Activated CD8-positive, alpha-beta memory T cell treated with anti-CD3 and anti-CD28 coated beads, Interleukin-2, amount 50 U/mL, for 24 hours (primary cell): ENCODE data around the gene CDC73.
"Not testable (repeated sequence)": the region's sequence is repeated elsewhere in the genome, so short reads cannot be mapped to it uniquely, and the experiment has no call there.

Source experiments
- DNase-seq: peaks from one replicate; pipeline ENCODE4 v3.0.0-alpha.2; 2020; ENCODE audit errors: extremely low read depth

The CDC73 gene

DNA sequence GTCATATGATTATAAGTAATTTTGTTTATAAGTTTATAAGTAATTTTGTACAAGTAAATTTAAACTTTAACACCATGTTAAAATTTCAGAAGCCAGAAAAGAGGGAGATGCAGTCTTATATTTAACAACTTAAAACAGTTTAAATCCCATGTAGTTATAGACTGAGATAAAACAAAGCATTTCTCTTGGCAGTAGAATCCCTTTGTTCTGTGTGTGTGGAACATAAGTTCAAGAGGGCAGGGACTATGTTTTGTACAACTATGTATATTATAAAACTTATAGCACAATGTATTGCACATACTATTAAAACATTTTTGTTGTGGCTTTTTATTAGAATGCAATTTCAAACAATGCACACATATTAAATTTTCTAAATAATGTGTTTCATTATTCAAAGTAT lies 109.3 kb downstream of the CDC73 start:
- not testable (repeated sequence) for DNase-seq

DNA sequence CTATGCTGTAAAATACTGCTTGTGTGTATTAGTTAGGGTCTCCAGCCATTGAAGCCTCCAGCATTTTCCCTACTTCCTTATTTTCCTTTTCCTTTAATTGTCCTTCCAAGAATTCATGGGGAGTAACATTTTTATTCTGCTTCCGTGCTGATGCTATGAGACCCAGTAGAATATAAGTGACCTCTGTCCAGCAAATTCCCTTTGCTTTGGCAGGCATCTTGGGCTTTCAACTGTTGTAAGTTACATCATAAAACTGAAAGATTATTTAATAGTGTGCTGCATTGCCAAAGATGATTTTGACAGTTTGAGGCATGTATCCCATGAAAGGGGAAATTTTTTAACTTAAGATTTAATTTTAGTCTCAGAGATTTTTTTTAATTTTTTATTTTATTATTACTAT lies 112.7 kb downstream of the CDC73 start:
- no peak for DNase-seq

DNA sequence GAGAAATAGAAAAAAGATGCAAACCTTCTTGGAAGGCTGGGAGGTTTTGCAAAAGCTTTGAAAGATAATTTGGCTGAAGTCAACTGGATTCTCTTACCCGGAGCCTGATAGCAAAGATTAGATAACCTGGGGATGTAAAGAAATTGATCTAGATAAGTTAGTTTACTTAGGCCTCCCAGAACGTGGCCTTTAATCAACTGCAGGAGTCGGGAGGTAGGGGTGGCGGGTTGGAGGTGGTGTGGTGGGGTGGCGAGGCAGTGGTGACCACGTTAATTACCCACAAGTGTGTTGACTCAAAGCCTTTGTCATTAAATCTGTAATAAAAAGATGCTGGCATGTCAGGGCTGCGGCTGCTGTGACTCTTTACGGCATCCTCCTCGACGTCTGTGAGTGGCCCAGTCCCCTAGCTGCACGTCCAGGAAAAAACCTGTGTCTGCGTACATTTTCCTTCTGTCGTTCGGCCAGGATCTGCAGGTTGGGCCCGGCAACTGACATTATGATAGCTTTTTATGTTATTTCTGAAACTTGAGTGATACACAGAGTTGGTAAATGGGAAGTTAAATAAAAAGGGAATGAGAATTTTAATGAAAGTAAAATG lies 115.6 kb downstream of the CDC73 start:
- no peak for DNase-seq

DNA sequence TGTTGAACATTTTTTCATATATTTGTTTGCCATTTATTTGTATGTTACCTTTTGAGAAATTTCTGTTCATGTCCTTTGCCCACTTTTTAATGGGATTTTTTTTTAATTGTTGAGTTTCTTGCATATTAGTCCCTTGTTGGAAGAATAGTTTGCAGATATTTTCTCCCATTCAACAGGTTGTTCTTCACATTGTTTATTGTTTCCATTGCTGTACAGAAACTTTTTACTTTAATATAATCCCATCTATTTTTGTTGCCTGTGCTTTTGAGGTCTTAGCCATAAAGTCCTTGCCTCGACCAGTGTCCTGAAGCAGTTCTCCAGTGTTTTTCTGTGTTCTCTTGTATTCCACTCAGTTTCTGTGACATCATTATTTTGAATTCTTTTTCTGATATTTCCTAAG lies 118.8 kb downstream of the CDC73 start:
- no peak for DNase-seq

DNA sequence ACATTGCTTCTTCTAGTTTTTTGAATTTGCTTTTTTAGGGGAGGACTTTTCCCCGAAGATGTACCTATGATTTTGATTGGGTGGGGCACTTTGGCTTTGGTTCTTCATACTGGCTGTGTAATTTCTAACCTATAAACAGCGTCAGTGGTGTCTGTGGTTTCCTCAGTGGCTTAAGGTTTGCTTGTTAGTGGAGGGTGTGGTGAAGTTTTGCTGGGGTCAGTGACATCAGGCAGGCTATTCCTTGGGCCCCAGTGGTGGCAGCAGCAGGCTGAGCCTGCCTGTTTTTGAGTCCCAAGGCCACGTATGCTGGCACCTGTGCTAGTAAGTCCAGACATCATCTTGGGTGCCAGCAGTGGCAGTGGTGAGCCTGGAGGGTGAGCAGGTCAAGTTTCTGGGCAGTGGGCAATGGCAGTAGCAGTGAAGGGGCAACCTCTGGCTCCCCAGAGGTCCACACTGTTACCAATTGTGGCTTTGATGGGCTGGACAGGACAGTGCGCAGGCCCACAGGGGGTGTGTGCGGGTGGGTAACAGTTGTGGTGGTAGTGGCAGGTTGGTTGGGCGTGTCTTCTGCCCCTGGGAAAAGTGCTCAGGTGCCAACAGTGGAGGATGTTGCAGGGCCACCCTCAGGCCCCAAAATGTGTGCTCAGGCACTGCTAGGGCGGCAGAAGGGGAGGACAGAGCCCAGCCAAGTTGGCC lies 119.4 kb downstream of the CDC73 start:
- no peak for DNase-seq

DNA sequence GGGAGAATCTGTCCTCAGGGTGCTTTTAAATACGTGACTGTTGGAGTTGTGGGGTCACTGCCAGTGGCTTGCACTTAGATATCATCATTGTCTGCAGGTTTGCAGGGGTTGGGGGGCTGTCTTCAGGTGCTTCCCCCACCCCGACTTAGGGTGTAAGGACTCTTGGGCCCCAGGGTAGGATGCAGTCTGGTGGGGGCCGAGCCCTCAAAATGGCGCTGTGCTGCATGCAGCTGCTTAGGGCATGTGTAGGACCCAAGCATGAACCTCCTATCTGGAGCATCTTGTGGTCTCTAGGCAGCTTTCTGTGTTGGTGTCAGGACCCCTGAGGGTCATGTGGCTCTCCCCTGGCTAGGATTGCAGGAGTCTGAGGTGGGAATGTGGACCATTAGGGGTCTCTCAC lies 120.2 kb downstream of the CDC73 start:
- DNase-seq, result no peak

DNA sequence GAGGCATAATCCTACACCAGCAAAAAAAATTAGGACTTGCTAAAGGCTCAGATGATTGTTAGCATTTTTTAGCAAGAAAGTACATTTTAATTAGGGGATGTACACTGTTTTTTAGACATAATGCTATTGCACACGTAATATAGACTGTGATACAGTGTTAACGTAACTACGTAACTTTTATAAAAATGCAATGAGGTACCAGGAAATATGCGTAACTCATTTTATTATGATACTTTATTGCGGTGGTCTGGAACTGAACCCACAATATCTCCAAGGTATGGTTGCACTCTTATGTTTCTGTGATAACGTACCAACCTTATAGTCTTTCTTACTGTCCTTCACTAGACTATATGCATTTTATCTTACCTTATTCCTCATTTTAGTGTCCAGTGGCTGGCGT lies 127.4 kb downstream of the CDC73 start:
- DNase-seq, result no peak

DNA sequence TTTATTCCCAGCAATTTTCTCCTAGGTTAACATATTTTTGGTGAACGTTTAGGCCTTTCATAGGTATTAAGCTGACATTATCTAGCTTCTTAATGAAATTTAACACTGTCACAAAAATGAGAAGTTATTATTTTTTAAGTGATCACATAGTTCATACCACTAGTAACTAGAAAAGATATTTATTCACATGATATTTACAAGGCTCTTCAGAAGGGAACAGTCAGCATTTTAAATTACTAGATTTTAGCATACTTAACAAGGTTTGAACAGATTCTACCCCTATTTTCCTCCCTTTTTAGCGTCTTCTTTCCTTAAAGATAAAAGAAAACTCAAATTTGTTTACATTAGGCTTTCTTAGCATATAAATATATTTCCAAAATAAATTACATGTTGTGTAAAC lies 130.1 kb downstream of the CDC73 start:
- no peak for DNase-seq

DNA sequence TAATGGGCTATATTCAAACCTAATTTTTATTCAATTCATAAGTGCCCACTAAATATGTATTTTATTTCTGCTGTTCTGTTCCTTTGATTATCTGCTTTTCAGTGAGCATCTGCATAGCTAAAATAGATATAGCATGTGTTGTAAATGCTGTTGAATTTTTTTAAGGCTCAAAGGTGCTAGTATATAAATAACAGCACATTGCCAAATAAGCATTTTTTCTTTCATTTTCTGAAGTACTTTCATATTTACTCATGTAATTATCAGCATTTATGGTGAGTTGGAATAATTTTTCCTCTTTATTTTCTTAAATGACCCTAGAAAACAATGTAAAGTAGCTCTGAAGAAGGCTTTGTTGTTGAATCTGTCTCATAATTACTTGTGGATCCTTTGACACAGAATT lies 134.2 kb downstream of the CDC73 start:
- DNase-seq, result no peak

DNA sequence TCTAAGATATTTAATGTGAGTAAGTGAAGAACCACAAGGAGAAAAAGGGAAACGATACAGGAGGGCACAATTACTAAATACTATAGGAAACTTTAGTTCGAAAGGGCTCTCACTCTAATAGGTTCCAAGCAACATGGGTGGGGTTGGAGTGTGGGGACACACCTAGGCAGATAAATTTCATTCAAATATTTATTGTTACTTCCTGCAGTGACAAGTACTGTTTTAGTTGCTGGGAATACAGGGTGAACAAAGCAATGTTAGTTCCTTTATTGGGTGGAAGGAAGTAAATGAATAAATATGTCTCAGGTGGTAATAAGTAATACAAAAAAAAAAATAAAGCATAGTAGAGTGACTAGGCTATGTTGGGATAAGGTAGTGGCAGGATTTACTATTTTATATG lies 137.8 kb downstream of the CDC73 start:
- no peak for DNase-seq

DNA sequence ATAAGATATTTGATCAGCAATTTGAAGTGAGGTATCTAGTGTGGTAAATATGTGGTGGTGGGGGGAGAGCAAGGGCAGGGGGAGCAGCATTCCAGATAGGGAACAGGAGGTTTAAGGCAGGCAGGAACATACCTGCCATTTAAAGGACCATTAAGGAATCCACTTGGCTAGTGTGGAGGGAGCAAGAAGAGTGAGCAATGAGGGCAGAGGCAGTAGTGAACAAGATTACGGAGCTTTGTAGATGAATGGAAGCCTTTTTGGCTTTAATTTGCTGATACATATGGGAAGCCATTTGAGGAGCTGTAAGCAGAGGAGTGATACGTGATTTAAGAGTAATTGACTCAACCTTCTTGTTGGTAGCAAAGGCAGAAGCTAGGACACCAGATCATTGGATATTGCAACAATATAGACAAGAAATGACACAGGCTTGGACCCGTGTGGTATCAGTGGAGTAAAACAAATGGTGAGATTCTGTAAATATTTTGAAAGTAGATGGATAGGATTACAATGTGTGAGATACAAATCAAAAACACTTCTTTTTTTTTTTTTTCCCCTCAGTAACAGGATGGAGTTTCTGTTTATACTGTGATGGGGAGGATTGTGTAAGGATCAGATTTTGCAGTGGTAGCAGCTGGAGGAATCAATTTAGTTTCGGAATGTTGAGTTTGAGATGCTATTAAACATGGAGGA lies 138.4 kb downstream of the CDC73 start:
- DNase-seq, result no peak

DNA sequence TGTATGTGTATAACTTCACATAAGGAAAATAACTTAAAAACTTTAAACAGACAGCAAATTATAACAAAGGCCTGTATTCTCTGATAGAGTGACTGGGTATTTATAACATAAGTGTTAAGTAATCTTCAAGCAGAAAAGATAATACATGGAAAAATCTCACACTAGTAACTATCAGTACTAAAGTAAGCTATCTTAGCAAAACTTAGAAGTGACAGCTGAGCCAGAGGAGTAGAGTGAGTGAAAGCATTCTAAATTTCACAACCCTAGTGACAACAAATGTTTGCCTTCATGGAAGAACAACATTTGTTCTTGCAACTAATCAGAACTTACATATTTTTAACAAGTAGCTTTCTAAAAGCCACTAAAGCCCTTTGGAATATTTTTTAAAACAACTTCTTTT lies 139.1 kb downstream of the CDC73 start:
- no peak for DNase-seq

DNA sequence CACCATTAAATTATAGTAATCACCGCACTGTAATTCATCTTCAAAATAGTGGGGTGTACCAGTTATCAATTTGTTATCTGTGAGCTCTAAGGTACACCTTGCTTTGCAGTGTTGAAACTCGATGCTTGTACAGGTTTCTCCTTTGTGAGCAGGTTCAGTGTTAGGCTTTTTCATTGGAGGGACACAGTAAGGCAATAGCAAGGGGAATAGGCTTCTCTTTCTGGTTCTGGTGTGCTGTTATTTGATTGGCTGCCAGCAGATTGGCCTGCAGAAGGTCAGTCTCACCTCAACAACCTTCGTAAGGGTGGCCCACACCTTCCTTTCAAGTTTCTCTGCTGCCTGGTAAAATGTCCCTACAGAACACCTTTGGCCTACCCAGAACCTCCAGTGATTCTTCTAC lies 140.8 kb downstream of the CDC73 start:
- DNase-seq, result no peak

DNA sequence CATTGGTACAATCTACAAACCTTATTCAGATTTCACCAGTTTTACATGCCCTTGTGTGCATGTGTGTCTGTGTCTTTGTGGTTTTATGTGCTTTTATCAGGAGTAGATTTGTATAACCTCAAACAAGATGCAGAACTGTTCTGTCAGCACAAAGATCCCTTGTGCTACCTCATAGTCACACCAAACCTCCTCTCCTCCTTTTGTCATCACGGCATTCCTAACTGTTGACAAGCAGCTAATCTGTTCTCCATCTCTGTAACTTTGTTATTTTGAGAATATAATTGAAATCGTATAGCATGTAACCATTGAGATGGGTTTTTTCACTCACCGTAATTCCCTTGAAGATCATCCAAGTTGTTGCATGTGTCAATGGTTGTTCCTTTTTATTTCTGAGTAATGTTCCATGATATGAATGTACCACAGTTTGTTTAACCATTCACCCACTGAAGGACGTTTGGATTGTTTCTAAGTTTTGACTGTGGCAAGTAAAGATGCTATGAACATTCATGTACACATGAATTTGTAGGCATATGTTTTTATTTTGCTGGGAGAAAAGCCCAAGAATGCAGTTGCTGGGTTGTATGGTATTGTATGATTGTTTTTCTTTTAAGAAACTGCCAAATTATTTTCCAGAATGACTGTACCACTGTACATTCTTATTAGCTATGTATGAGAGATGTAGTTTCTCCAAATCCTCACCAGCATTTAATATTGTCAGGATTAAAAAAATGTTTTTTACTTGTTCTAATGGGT lies 142.7 kb downstream of the CDC73 start:
- DNase-seq, result no peak

DNA sequence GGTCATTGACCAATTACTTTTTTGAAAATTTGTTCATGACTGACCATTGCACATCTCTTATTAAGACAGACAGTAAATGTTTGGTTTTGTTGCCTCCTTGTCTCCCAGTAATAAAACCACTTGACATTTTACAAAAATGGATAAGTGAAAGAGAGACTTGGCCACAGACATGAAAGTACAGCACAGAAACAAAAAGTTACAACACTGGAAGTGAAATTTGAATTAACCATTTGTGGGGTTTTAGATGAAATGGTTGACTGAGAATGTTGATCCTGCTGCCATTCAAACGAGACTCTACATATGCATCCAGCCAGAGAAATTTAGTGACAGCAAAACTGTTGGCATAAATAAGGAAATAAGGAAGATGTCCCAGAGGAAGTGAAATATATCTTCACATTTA lies 143.9 kb downstream of the CDC73 start:
- no peak for DNase-seq

DNA sequence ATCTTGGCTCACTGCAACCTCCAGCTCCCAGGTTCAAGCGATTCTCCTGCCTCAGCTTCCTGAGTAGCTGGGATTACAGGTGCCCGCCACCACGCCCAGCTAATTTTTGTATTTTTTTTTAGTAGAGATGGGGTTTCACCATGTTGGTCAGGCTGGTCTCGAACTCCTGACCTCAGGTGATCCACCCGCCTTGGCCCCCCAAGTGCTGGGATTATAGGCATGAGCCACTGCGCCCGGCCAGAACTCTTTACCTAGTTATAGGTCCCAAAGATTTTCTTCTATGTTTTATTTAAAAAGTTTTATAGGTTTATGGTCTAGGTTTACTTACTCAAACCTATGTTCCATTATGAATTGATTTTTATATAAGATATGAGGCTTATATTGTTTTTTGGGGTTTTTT lies 145.0 kb downstream of the CDC73 start:
- not testable (repeated sequence) for DNase-seq

DNA sequence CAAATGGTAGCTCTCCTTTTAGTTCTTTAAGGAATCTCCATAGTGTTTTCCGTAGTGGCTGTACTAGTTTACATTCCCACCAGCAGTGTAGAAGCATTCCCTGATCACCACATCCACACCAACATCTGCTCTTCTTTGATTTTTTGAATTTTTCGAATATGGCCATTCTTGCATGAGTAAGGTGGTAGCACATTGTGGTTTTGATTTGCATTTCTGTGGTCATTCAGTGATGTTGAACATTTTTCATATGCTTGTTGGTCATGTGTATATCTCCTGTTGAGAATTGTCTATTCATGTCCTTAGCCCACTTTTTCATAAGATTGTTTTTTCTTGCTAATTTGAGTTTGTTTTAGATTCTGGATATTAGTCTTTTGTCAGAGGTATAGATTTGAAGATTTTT lies 149.2 kb downstream of the CDC73 start:
- no peak for DNase-seq

DNA sequence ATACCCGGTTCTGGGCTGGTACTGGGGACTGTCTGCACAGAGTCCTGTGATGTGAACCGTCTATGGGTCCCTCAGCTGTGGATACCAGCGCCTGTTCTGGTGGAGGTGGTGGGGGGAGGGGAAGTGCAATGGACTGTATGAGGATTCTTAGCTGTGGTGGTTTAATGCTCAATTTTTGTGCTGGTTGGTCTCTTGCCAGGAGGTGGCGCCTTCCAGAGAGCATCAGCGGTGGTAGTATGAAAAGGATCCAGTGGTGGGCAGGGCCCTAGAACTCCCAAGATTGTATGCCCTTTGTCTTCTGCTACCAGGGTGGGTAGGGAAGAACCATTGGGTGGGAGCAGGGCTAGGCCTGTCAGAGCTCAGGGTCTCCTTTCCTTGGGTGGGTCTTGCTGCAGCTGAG lies 153.9 kb downstream of the CDC73 start:
- DNase-seq, result no peak

DNA sequence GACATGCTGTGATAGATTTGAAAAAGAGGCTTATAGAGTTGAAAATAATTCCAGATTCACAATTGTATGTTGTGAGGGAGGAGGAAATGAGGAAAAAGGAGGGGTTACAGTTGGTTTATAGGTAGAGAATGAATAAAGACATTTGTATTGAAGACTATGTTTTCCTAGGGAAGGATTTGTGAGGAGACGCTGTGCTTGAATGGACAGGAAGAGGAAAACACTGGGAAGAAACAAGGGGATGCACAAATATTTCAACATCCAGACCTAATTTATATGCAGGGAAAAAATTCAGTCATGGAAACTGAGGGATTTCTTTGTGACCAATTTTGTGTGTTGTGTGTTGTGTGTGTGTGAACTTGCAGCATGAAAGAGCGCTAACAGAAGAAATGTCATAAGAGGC lies 157.1 kb downstream of the CDC73 start:
- no peak for DNase-seq

DNA sequence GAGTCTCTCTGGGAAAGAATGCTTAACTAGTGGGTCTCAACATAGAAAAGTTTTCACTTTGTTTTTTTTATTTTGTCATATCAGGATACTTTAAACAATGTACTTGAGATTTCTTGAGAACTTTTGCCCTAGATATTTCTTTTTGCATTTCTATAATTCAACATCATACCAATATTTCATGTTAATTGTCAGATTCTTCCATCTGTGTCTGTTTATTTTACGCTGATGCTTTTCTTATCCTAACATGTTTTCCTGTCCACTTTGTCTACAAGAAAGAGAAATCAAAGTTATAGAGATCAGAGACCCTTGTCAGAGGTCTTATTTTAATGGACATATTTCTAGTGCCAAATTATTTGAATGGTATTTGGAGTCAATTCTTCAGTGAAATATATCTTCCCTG lies 160.1 kb downstream of the CDC73 start:
- no peak for DNase-seq

DNA sequence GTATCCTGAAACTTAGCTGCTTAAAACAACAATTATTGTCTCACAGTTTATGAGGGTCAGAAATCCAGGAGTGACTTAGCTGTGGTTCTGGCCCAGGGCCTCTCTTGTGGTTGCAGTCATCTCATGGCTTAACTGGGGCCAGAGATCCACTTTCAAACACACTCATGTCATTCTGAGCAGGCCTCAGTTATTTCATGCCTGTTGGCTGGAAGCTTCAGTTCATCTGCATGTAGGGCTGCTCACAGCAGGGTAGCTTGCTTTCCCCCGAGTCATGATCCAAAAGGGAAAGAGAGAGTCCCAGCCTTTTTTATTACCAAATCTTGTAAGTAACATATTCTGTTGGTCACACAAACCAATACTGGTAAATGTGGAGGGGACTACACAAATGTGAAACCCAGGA lies 161.2 kb downstream of the CDC73 start:
- no peak for DNase-seq

DNA sequence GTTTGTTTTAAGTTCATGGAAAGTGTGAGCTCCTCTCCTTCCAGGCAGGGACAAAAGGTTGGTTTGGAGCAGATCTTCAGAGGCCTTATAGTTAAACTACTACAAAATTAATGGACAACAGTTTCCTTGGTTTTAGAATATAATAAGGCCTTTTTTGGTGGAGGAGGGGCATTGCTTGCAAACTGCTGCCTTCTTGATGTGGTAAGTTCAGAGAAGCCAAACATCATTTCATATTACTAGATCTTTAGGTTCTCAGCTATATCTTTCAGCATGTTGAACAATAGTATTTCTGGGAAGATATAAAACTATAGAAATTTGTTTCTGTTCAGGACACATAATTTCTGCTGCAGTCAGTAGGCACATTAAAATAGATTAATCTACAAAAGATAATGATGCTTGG lies 162.4 kb downstream of the CDC73 start:
- DNase-seq, result no peak

DNA sequence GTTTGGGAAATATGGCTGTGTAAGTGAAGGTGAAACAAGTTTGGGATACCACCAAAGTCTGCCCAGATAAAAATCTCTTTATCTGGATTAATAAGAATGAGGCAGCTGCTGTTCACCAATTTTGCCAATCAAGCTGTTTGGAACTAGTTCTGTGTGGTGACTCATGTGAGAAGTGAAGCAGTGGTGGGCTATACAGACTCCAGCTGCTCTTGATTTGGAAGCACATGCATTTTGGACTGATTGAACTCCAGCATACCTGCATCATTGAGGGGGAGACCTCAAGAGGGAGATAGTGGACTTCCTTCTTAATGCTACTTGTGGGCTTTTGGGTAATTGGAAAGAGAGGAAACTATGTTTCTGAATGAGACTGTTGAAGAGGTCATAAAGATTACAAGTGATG lies 163.8 kb downstream of the CDC73 start:
- DNase-seq, result no peak
